ENCODE measurements around the gene ATP2A2. TPM values are rescaled to one million over a fixed set of nuclear protein-coding genes. Genes with fewer than 3 reads are reported as not detected.

ATP2A2 gene
- total RNA-seq, 4 donors from 2014 or later: 170 to 231 (median 177) TPM

DNA sequence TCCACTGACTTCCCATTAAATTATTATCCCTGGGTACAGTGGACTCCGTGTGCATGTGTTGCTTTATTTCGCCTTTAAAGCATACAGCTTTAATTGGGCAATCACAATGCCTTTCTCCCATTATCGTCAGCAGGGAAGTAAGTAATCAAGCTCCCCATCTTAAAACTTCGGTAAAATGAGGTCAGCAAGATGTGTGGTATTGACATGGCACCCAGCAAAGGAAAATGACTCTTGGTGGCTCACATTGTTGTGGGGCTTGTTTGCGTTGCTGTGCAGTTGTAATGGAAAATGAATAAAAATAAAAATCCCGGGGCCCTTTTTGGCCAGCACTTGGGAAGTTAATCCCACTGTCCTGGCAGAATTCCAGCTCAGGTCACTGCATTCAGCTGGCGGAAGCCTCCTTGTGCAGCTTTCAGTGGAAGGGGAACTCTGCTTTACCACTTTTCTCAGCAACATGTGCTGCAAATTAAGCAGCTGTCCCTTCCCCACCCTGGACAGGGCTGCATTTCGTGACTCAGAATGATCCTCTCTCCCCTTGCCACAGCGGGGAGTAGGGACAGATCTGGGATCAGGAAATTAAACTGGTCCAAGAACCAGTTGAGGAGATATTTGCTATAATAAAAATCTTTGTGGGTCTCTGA, 13.9 kb upstream of the ATP2A2 start:
- H3K36me3 ChIP-seq: no peaks in the 10 kb centered on the region
- intact Hi-C loops (cut with DNase I): loop anchor here (5.0 kb wide), 1 partner anchor 40 kb away; no protein-coding TSS in a partner anchor
- H3K27me3 ChIP-seq: no peaks in the 10 kb centered on the region
- H3K9me3 ChIP-seq: no peaks in the 10 kb centered on the region
- TF ChIP-seq EP300 (IDR thresholded peaks at IDR 0.05) (no peak), POLR2AphosphoS5 (IDR thresholded peaks at IDR 0.05) (peak; percentile 37 to 42)
- H3K4me3 ChIP-seq: peak overlapping the region in 2 of 4 donors; percentile 8 to 21
- peak overlapping the region; percentile 62 to 76 (median 64) for H3K27ac ChIP-seq (replicated peaks in 1 of 4)
- 9% methylated on average over 9 of the region's 9 CpGs for WGBS
- no peak for DNase-seq (ENCODE audit: extremely low spot score)
- peaks cover 45 to 59% (median 55%) of the 10 kb centered on the region in 4 donors for H3K4me1 ChIP-seq

DNA sequence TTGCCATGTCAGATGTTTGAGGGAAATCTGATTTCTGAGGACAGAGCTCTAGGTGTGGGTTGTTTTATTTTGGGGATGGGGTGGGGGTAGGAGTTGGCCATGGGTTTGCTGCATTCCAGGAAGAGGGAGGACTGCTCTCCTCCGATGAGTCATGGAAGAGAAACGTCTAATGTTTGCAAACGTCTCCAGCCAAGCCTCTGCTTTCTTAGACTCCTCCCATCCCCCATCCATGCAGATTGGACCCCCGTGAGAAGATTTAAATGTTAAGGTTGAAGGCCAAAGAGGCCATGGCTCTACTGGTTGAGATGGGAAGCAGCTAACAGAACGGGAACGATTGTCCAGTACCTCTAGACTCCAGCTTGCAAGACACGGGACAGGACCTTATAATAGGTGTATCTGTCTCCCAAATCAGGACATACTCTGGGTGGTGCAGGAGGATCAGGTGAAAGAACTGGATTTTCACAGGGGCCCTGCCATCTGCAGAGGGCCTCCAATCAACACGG, 11.4 kb upstream of the ATP2A2 start:
- intact Hi-C loops (cut with DNase I): loop anchor here (5.0 kb wide), 1 partner anchor 42 kb away; no protein-coding TSS in a partner anchor
- Histone ChIP-seq H3K4me1 (peaks cover 41 to 55% (median 52%) of the 10 kb centered on the region in 4 donors), H3K36me3 (no peaks in the 10 kb centered on the region), H3K4me3 (peak overlapping the region in 1 of 4 donors; percentile 8), H3K9me3 (no peaks in the 10 kb centered on the region), H3K27ac (replicated peaks in 1 of 4) (peak overlapping the region; percentile 60 to 76 (median 66)), H3K27me3 (no peaks in the 10 kb centered on the region)
- TF ChIP-seq POLR2A (IDR thresholded peaks at IDR 0.05; ENCODE audit: low read depth) (no peak), POLR2AphosphoS5 (IDR thresholded peaks at IDR 0.05) (peak; percentile 17 to 33)
- 52% methylated on average over 5 of the region's 8 CpGs for WGBS
- no peak for DNase-seq (ENCODE audit: extremely low spot score)

DNA sequence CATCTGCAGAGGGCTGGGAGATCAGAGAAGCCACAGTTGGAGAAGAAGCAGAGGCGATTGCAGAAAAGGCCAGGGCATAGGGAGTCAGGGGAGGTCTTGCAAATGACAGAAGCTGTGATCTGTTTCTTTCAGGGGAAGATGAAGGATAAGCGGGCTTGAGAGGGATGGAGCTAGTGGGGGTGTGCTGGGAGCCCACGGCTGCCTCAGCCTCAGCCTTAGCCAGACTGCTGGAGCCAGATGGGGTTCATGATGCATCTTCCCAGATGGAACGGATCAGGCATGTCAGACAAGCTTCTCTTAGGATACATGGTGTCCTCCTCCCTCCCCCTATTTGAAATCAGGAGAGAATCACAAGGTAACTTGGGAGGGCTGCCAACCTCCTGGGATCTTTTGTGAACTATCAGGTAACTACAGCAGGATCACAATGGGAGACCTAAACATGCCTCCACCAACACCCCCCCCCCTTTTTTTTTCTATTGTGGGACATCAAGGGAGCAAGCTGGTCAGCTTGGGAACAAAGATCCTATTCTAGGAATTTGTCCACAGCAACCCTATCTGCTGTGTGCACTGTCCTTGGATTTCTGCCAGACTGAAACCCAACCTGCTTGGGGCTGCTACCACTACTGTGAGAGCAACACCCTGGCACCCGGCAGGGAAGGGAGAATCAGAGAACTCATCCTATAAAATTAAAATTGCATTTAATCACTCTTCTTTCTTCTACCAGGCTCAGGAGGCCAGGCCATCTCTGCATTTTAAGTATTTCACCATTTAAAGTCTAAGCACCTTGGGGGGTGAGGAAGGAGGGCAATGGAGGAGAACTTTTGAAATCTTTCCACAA, 10.7 kb upstream of the ATP2A2 start:
- DNase-seq (ENCODE audit: extremely low spot score): no peak
- TF ChIP-seq EP300 (IDR thresholded peaks at IDR 0.05) (no peak), POLR2AphosphoS5 (IDR thresholded peaks at IDR 0.05) (peak; percentile 68 to 76)
- WGBS: 38% methylated on average over 5 of the region's 5 CpGs
- intact Hi-C loops (cut with DNase I): no loop called here
- Histone ChIP-seq H3K27ac (replicated peaks in 1 of 4) (peak overlapping the region; percentile 60 to 76 (median 66)), H3K4me1 (peaks cover 41 to 55% (median 52%) of the 10 kb centered on the region in 4 donors), H3K4me3 (peak overlapping the region in 1 of 4 donors; percentile 8), H3K27me3 (no peaks in the 10 kb centered on the region), H3K36me3 (no peaks in the 10 kb centered on the region), H3K9me3 (no peaks in the 10 kb centered on the region)

DNA sequence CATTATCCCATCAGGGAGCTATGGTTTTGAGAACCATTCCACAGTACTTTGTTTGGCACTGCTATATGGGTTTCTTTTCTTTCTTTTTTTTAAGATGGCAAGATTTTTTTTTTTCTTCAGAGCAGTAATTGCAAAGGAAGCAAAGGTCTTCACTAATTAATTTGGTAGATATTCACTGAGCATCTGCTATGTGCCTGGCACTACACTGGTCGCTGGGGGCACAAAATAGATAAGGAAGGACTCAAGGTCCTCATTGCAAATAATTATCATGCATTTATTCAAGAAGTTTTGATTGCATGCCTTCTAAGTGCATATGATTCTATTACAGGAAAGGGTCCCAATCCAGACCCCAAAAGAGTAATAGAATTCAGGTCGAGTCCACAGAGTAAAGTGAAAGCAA, 10.0 kb upstream of the ATP2A2 start:
- intact Hi-C loops (cut with DNase I): no loop called here
- Histone ChIP-seq H3K9me3 (no peaks in the 10 kb centered on the region), H3K36me3 (no peaks in the 10 kb centered on the region), H3K4me1 (peaks cover 41 to 55% (median 52%) of the 10 kb centered on the region in 4 donors), H3K27ac (replicated peaks in 1 of 4) (peak overlapping the region; percentile 60 to 76 (median 66)), H3K4me3 (no peak overlapping the region), H3K27me3 (no peaks in the 10 kb centered on the region)
- DNase-seq (ENCODE audit: extremely low spot score): no peak
- TF ChIP-seq EP300 (IDR thresholded peaks at IDR 0.05): no peak
- TF ChIP-seq CTCF (IDR thresholded peaks at IDR 0.05): no peak
- TF ChIP-seq POLR2AphosphoS5 (IDR thresholded peaks at IDR 0.05): no peak
- no peak for TF ChIP-seq POLR2A (IDR thresholded peaks at IDR 0.05; ENCODE audit: low read depth)
- 72% methylated on average over 2 of the region's 2 CpGs for WGBS

DNA sequence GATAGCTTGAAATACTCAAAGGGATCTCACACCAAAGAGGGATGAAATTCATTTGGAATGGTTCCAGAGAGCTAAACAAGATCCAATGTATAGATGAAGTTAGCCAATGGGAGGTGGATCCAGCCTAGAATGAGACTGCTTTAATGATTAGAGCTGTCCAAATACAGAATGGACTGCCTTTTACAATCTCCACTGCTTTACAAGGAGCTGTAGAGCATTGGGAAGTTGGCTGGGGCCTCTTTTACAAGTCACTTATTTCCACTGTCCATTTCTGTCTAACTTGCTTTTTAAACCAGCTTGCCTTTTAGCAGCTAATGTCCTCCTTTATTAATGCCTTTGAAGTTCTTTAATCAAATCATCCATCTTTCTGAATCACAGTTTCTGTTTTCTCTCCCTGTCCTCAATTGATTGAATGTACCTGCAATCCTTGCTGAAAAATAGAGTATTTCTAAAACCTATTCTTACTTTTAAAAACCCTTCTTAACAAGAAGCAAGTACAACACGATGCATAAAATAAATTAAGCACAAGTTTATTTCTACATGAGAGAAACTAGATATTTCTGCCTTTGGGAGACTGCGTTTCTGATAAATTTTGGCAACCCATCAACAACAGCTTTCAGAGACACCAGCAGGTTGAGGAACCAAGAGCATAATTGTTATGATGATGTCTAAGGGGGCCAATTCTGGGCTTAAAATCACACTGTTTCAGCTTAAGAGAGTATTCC, 3.4 kb upstream of the ATP2A2 start:
- H3K9me3 ChIP-seq: no peaks in the 10 kb centered on the region
- H3K27me3 ChIP-seq: no peaks in the 10 kb centered on the region
- no peak for TF ChIP-seq POLR2AphosphoS5 (IDR thresholded peaks at IDR 0.05)
- no peak for TF ChIP-seq EP300 (IDR thresholded peaks at IDR 0.05)
- no peak for TF ChIP-seq CTCF (IDR thresholded peaks at IDR 0.05)
- no peak for TF ChIP-seq POLR2A (IDR thresholded peaks at IDR 0.05; ENCODE audit: low read depth)
- no peak for DNase-seq (ENCODE audit: extremely low spot score)
- peaks cover 0 to 9% (median 0%) of the 10 kb centered on the region in 4 donors for H3K36me3 ChIP-seq
- peaks cover 25 to 37% (median 31%) of the 10 kb centered on the region in 4 donors for H3K4me1 ChIP-seq
- H3K27ac ChIP-seq (replicated peaks in 1 of 4): peak overlapping the region; percentile 45 to 100 (median 54)
- WGBS: 40% methylated on average over 2 of the region's 2 CpGs
- intact Hi-C loops (cut with DNase I): no loop called here
- no peak overlapping the region for H3K4me3 ChIP-seq
